K562 (cell line): ENCODE data around the gene KDM2A. TPM values are rescaled to one million over a fixed set of nuclear protein-coding genes. Genes with fewer than 3 reads are reported as not detected.

Experiments
- CSDE1 ChIP-seq, 2 experiments: fragments of 450-650 bp; IDR thresholded peaks; 2 replicates each; pipeline ENCODE4 v1.6.1; 2016; ENCODE audit warnings: mild to moderate bottlenecking in 1 of 2
- RBM25 ChIP-seq: fragments of 200-400 bp; formaldehyde crosslinking; IDR thresholded peaks from 2 replicates; pipeline ENCODE4 v1.6.1; 2018; ENCODE audit warnings: low read length, low read depth, moderate library complexity; ENCODE audit not compliant: severe bottlenecking
- ZNF318 ChIP-seq, 2 experiments: fragments of 450-650 bp; IDR thresholded peaks; 2 replicates each; pipeline ENCODE4 v1.6.1; 2016; ENCODE audit warnings: mild to moderate bottlenecking in 2 of 2, borderline replicate concordance in 1 of 2, low read depth in 1 of 2, moderate library complexity in 1 of 2
- polyA plus RNA-seq, 8 experiments: library from polyadenylated mRNA; depleted of rRNA in 4 of 8; stranded (reverse) in 5 of 8; unstranded in 3 of 8; fragments of >200 nt; fragmentation: Nextera tagmentation in 2 of 8; fragmentation: Illumina TruSeq in 1 of 8; extraction: Ambion mirVana in 2 of 8; extraction: Trizol in 1 of 8; gene quantifications; 2 replicates each; pipeline versions ENCODE4 v1.2.1 to v1.2.3, GENCODE V29; 2011 to 2014; ENCODE audit warnings: inconsistent platforms in 1 of 8, missing spikeins in 1 of 8
- total RNA-seq, 7 experiments: library from RNA; depleted of rRNA in 6 of 7; stranded (reverse); fragments of >200 nt in 6 of 7; fragmentation: Illumina TruSeq in 2 of 7; extraction: Trizol in 2 of 7; gene quantifications; 2 replicates each; pipeline versions ENCODE4 v1.2.1 to v1.2.3, GENCODE V29; 2011 to 2021; ENCODE audit warnings: low replicate concordance in 1 of 7

Gene KDM2A
- total and polyA plus RNA-seq, 9 of the 15 experiments (the other 6 are each of a cell fraction or from before 2014, with no cell fraction given), result 5.0 to 39.3 (median 21.3) TPM

GRCh38 chr11:67085617-67086016 lies 33.4 kb upstream of the KDM2A start (continued):
- TF ChIP-seq ZNF318 (IDR thresholded peaks at IDR 0.05; ENCODE audit: borderline replicate concordance in 1 of 2, low read depth in 1 of 2) (no peak), CSDE1 (IDR thresholded peaks at IDR 0.05) (no peak), RBM25 (peak; percentile 62)
